ENCODE measurements around the gene ZNF541.

The ZNF541 gene

DNA sequence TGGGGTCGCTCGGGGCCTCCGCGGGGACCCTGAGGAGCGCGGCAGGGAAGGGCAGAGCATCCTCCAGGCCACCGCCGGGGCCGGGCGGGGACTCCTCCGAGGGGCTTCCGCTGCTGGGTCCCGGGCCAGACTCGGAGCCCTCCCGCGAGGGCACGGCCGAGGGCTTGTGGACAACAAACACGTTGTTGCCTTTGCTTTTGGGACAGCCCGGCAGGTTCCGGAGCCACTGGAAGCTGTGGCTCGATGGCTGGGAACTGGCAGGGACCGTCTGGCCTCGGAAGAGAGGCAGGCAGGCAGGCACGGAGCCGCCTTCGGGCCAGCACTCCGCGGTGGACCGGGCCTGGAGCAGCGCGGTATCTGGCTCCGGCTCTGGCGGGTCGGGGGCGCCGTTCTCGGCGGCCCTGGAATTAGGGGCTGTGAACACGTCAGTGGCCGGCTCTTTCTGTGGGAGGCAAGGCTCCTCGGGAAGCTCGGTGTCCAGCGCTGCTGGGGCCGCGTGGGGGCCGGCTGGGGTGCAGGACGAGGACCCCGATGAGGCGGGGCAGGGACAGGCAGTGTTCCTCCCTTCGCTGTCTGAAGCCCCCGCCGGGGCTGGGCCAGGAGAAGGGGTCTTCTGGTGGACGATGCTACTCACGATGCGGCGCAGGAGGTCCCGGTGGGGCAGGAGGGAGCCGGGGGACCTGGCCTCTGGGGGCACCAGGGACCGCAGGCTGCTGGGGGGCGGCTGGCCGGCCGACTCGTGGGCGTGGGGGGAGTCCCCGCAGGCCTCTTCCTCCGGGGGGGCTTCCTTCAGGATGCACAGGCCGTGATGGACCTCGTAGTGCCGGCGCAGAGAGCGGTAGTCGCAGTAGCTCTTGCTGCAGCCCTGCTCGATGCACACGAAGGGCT, 27.6 kb downstream of the ZNF541 start:
- no peak for DNase-seq (ENCODE audit: insufficient read length, low spot score)

DNA sequence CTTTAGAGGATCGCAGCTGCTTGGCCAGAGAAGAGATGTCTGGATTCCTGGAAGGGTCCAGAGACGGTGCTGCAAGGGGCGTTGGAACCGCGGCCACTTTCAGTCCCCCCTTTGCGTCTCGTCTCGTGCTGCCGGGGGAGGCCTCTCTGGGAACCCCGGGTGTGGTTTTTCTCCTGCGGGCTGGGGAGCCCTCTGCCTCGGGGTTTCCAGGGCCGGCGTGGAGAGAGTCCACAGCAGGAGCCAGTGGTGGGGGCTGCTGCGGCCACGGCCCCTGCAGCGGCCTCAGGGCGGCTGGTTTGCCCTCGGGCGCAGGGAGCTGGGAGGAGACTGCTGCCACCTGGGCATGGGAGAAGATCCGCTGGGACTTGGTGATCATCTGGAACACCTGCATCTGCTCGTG, 28.5 kb downstream of the ZNF541 start:
- DNase-seq (ENCODE audit: insufficient read length, low spot score) (no peak), FAIRE-seq (no peak)

More for the DNA sequence above, 27.6 kb downstream of the ZNF541 start:
- no peak for FAIRE-seq

DNA sequence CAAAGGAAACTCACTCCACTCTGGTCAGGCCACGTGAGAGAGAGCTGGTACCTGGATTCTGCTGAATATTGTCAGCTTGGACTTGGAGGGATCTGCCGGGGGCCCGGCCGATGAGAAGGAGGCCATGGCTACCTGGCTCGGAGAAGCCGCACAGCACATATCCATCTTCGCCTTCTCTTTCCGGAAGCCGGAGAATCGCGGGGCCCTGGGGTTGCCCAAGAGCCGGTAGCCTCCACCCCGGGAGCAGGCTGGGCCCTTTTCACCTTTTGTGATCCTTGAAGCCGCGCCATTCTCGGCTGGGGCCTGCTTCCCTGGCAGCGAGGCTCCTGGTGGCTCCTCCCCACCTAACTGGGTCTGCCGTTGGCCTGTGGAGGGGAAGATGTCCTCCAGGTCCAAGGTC, 28.9 kb downstream of the ZNF541 start:
- FAIRE-seq (no peak), DNase-seq (ENCODE audit: insufficient read length, low spot score) (no peak)

- DNase-seq (ENCODE audit: insufficient read length, low spot score) (no peak), FAIRE-seq (no peak)
Observed at GRCh38 chr19:47542030-47542475, 30.9 kb downstream of the ZNF541 start.

GRCh38 chr19:47541518-47541917, 31.4 kb downstream of the ZNF541 start:
- DNase-seq (ENCODE audit: insufficient read length, low spot score): peak; percentile 49
- FAIRE-seq: peak; percentile 89

DNA sequence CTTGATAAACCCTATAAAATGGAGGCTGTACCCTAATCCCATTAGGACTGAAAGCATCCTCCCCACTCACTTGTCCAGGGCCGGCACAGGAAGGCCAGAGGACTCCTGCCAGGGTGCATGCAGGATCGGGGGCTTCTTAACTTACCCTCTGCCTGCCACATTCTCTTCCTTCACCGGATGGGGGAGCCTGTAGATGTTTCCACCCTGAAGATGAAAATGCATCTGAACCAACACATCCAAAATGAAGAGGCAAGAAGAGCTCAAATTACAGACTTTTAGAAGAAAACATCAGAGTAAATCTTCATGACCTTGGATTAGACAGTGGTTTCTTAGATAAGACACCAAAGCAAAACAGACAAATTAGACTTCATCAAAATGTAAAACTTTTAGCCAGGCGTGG, 32.2 kb downstream of the ZNF541 start:
- no peak for DNase-seq (ENCODE audit: insufficient read length, low spot score)
- FAIRE-seq: no peak

DNA sequence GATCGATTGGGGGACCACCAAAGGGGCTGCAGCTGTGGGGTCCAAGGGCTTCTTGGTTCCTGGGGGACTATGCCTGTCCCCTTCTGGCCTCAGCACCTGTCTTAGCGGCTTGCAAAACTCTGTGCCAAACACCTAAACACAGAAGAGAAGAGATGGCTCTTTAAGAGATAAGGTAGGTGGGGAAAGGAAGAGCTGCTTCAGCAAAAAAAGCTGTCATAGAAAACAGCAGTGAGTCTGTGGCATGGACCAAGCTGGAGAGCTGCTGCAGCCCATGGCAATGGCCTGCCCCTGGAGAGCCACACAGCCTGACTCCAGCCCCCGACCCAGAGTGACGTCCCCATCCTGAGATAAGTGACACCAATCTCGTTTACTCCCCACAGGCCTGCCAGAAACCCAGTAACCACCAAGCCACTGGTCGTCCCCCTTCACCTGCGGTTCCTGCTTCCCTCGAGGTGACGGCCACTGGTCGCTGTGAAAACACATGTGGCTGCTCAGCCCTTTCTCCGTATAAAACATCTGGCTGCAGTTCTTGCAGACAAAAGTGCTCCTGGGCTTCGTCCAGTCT, 33.1 kb downstream of the ZNF541 start:
- DNase-seq (ENCODE audit: insufficient read length, low spot score): no peak
- FAIRE-seq: no peak

DNA sequence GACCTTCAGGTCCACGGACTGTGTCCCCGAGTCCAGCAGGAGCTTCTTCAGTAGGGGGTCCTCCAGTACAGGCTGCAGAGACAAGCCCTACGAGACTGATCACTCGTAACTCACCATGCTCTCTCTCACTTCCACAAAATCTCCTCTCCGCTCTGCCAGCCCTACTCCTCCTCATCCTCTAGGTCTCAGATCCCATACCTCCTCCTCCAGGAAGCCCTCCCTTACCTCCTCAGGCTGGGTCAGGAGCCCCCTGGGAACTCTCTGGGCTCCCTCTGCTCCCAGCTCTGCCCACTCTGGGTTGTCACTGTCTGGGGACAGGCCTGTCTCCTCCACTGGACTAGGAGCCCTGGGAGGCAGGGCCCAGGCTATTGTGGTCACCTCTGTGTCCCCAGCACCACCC, 34.1 kb downstream of the ZNF541 start:
- DNase-seq (ENCODE audit: insufficient read length, low spot score): no peak
- no peak for FAIRE-seq

- DNase-seq (ENCODE audit: insufficient read length, low spot score): no peak
- FAIRE-seq: no peak
Observed at GRCh38 chr19:47537493-47537892, 35.5 kb downstream of the ZNF541 start.

- DNase-seq (ENCODE audit: insufficient read length, low spot score) (no peak), FAIRE-seq (no peak)
Observed at GRCh38 chr19:47534628-47535027, 38.3 kb downstream of the ZNF541 start.

DNA sequence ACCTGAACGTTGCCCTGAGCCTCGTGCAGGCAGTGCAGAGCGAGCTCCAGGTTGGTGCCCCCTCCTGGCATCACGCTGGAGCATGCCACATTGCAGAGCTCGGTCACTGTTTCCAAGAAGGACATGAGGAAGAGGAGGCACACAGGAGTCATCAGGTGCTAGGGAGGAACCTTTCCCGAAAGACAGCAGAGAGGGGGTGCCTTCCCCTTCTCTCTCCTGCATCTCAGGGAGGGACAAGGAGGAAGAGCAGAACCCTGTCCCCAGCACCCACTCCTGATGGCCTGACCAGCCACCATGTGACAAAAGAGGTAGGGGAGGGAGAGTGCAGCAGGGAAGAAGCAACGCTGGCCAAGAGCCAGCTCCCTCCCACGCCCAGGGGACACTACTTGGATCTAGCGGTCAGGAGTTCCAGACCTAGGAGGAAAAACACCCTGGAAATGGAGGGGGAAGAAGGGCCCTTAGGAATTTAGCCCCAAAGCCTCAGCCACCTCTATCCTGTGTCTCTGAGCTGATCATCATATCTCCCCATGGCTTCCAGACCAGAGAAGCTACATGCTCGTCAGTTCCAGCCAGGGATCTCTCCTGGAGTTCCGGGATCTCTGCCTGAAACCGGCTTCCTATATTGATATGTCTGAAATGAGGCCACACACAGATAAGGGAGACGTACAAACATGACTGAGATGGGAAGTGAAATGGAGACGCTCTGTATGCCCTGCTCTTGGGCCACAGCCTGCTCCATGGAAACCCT, 41.1 kb downstream of the ZNF541 start:
- DNase-seq (ENCODE audit: insufficient read length, low spot score) (no peak), FAIRE-seq (no peak)

DNA sequence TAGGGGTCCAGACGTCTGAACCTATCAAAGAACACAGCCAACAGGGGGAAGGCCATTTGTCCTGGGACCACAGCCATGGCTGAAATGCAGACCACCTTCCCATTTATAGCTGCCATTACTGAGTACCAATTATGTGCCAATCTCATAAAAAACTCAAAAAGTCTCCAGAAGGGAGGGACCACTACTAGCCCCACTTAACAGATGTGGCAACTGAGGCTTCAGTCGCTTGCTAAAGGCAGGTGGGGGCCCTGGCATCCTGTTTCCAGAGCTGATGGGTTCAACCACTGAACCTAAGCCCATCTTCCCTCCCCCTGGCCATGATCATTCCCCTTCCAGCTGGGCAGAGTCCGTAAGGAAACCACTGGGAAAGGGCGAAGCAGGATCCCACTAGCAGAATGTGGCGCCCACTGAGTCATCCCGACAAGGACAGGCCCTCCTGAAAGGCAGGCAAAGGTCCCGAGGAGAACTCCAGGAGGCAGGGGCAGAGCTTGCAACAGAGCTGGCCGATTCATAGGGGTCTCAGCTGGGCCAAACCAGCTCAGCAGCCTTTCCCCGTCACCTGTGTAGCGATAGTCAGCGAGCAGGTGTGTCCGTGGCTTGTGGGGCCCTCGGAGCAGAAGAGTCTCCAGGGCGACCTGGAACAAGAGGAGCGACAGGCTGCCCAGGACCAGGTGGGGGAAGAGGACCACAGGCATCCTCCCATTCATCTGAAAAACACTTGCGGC, 43.8 kb downstream of the ZNF541 start:
- no peak for FAIRE-seq
- no peak for DNase-seq (ENCODE audit: insufficient read length, low spot score)

DNA sequence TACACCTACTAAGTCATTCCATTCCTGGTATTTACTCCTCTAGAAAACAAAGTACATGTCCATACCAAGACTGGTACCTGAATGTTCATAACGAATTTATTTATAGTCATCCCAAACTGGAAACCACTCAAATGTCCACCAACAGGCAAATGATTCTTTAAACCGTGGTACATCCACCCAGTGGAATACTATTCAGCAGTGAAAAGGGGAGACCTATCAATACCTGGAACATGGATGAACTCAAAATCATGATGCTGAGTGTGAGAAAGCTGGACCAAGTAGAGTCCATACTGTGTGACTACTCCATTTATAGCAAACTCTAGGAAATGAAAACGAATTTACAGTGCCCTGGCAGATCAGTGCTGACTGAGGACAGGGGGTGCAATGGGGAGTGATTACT, 46.1 kb downstream of the ZNF541 start:
- FAIRE-seq (no peak), DNase-seq (ENCODE audit: insufficient read length, low spot score) (no peak)

GRCh38 chr19:47523473-47523872, 49.5 kb downstream of the ZNF541 start:
- FAIRE-seq: no peak
- no peak for DNase-seq (ENCODE audit: insufficient read length, low spot score)
